ENCODE measurements around the gene UNC13A.

GRCh38 chr19:17683078-17683477 is 5.1 kb downstream of the UNC13A start:
- TF ChIP-seq JAZF1 (CRISPR knock-in tag; IDR thresholded peaks at IDR 0.05), result no peak
- no peak for TF ChIP-seq ZNF671 (CRISPR knock-in tag; IDR thresholded peaks at IDR 0.05)
- TF ChIP-seq CTCF (IDR thresholded peaks at IDR 0.05), result no peak
- no peak for TF ChIP-seq TEAD4 (CRISPR knock-in tag; IDR thresholded peaks at IDR 0.05)
- no peak for TF ChIP-seq CREB1 (CRISPR knock-in tag; IDR thresholded peaks at IDR 0.05)

Measured in WTC11 (cell line).